DMS153 treated with DMSO at 0.1 percent for 48 hours (cell line): ENCODE measurements around the gene ESD.
A peak's percentile ranks its signal among the peaks of the same experiment; 100 is the strongest.
"Not testable (repeated sequence)": the region's sequence is repeated elsewhere in the genome, so short reads cannot be mapped to it uniquely, and the experiment has no call there.

Experiments
- DNase-seq: peaks from one replicate; lab custom pipeline; 2025; ENCODE audit not compliant: unreplicated experiment; lab: John Stamatoyannopoulos, UW

ESD gene

DNA sequence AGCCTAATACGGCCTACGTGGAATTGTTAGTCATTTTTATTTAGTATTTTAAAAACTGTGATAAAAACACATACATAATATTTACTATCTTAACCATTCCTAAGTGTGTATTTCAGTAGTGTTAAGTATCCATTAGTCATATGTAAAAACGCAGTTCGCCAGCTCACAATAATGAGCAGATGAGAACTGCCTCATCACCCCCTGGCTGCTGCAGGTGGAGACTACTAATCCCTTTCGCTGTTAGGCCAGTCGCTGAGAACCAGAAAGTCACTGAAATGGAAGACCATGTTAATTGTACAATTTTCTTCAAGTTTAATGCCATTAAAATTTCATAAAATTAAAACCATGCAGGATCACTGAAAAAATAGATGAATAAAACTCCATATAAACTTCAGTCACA is 1.6 kb downstream of the ESD start:
- no peak for DNase-seq

DNA sequence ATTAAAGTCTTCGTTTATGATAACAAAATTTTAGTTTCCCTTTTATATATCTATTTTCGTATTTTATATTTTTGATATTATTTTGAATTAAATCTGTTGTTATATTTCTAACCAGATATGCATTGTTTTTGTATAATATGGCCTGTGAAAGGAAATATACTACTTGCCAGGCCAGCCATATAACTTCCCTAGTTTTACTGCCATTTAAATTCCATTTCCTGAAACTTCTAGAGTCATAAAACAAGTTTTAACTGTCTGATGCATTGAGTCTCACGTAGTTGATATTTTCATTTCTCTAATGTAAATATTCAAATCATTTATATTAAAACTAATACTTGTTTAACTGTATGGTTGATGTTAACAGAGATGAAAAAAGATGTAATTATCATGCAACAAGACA is 13.5 kb downstream of the ESD start:
- DNase-seq = no peak

DNA sequence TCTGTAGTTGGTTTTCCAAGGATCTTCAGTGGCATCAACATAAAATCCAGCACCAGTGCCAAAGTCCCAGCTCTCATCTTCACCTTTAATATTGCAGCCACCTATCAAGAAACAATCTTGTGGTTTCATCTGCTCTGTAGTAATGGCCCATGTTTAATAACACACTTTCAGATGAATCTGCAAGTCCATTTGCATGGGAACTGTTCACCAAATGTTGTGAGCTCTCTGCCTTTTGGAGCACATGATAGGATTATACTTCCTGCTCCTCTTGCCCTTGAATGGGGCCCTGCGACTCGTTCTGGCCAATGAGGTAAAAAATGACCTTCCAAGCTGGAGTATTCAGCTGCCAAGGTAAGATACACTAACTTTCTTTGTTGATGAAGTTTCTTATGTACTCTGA is 14.3 kb downstream of the ESD start:
- DNase-seq = no peak

DNA sequence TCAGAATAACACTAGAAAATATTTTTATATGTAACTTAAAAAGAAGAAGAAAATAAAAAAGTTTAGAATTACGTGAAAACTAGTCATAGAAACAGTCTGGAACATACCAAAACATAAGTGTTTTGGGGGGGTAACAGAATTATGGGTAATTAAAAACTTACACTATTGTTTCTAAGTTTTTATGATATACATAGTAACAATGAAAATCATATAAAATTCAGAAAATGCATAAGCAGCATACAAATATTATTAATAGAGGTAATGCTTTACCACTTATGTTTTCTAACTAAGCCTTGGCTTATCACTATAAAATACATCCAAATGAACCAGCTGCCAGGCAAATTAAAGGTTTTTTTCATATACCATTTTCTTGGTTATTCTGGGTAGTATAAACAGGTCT is 14.9 kb downstream of the ESD start:
- DNase-seq = no peak

DNA sequence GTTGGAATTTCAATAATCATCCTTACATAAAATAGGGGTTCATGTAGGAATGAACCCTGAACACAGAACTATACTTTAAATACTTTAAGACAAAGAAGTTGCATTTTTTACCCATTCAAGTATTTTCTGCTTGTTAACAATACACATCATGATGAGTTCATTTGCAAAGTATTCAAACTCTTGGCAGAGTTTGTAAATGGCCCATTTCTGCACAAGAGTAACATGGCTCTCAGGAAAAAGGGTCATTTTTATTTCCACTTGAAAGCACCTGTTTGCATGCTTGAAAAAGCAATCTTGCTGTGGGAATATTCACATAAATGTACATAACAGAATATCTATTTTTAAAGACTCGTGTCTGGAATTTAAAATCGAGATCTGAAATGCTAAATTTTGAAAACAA is 18.1 kb downstream of the ESD start:
- no peak for DNase-seq

DNA sequence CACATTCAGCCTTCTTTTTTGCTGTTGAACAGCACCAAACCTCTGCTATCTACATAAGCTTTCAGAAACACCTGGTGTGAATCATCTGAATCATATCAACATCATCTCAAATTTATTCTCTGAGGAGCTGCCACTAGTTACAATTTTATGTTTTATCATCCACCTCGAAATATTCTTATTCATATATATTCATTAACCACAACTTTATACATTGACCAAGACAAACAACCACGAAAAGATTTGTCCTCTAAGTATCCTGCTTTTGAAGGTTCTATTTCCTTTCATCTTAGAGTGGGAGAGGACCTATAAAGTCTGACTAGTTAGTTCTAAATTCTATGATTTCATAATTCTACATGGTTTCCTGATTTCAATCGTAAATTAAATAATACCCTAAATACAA is 18.9 kb downstream of the ESD start:
- DNase-seq = no peak

DNA sequence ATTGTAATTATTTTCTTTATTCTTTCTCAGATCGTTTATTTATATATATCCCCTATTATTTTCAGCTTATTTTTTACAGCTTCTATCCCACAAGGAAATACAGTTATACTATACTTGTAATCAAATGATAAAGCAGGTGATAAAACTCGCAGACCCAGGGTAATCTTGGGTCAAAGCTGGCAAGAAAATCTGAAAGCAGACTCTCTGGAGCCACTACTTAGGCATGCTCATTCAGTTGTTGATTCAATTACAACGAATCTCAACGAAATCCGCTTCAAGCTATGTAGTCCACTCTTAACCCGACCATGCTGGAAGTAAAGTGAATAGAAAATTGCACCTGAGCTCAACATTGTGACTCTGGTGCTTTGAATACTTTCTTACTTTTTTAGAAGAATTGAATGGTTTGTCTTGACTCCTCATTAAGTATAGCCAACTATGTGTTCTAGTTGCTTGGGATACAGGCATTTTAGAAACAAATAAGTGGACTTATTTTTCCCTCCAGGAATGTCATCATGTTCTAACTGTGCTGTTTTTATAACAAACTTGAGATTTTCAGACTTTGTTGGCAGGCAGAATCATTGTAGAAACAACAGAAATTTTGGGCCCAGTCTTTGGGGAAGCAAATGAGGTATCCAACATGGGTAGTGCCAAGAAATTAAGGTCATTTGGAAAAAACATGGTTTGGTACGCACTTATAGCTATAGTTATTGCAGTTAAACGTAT is 21.4 kb downstream of the ESD start:
- DNase-seq = no peak

DNA sequence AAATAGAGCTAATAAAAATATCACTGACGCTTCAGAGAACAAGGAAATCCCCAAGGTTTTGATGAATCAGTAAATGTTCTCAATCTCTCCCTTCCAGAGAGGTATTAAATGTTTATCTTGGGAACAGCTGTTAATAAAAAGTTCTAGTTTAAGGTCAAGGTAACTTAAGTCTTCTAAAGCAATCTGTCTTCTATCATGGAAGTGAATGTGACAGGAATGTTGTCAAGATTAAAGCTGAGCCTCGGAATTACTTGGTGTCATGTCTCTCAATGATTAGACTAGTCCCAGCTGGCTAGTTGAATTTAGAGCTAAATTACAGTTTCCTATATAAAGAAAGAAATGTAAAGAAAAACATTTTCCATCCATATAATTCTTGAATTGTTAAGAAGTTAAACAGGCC is 23.4 kb downstream of the ESD start:
- no peak for DNase-seq

DNA sequence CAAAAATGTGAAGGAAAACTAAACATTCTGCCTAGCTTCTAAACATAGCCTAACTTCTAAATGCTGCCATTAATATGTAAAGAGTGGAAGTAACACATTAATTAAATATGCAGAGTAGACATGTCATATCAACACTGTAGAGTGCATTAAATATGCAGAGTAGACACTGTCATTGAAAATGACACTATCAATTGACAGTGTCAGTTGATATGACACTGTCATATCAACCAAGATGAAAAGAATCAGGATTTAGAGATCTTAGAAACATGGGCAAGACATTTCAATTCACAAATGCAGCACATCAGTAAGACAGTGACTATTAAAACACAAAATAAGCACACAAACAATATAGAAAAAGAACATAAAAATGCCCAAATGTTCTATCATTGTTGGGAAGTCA is 25.3 kb downstream of the ESD start:
- DNase-seq = no peak

DNA sequence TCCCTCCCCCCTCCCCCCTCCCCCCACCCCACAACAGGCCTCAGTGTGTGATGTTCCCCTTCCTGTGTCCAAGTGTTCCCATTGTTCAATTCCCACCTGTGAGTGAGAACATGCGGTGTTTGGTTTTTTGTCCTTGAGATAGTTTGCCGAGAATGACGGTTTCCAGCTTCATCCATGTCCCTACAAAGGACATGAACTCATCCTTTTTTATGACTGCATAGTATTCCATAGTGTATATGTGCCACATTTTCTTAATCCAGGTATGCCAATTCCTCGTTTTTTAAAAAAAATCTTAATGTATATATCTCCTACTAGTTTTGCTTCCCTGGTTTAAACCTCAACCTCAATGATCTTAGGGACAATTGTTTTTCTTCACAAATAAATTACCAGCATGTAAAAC is 27.0 kb downstream of the ESD start:
- not testable (repeated sequence) for DNase-seq

DNA sequence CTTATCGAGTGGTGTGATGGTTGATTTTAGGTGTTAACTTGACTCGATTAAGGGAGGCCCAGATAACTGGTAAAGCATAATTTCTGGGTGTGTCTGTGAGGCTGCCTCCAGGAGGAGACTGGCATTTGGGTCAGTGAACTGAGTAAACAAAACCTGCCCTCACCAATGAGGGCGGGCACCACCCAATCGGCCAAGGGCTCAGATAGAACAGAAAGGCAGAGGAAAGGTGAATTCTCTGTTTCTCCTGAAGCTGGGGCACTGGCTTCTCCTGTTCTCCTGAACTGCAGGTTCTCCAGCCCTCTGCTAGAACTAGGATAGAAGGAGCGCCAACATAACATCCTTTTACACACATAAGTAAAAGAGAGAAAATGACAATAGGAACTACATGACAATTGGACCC is 35.1 kb downstream of the ESD start:
- no peak for DNase-seq

DNA sequence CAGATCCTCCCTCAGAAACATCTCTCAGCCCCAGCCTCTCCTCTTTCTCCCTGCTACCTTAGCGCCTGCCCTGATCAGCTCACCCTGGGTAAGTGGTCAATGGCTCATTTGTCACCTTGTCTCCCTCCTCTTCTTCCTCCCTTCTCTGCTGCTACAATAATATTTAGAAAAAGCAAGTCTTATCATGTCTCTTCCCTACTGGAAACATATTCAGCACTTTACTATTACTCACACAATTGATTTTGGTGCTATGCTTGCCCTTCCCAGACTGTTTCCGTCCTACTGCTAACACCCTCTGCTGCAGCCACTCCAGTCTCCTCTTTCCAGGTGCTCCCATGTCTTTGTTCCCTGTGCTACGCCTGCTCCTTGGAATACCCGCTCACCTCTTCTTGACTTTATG is 35.8 kb downstream of the ESD start:
- DNase-seq = no peak

DNA sequence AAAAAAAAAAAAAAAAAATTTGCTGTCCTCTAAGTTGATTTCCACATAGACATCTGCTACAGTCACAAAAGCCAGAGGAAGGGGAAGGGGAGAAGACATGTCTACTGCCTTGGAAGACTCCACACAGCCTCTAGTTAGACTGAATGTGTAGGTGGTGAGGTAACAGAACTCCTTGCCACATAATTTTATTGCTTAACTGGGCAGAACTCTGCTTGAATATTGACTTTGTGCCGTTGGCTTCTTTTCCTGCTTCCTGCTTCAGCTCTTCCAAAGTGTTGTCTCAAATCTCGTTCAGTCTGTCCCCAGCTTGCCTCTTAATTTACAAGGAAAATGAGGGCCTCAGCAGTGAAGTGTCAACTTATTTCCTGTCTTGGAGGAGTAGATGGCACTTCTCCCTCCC is 37.1 kb downstream of the ESD start:
- no peak for DNase-seq

DNA sequence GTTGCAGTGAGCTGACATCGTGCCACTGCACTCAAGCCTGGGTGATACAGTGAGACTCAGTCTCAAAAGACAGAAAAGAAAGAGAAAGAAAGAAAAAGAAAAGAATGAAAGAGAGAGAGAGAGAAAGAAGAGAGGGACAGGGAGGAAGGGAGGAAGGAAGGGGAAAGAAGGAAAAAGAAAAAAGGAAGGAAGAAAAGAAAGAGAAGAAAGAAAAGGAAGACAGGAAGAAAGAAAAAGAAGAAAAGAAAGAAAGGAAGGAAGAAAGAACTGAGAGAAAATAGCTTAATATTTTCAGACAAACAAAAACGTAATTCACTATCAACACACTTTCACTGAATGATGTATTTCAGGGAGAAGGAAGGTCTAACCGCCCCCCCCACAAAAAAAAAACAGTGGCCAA is 39.3 kb downstream of the ESD start:
- no peak for DNase-seq

DNA sequence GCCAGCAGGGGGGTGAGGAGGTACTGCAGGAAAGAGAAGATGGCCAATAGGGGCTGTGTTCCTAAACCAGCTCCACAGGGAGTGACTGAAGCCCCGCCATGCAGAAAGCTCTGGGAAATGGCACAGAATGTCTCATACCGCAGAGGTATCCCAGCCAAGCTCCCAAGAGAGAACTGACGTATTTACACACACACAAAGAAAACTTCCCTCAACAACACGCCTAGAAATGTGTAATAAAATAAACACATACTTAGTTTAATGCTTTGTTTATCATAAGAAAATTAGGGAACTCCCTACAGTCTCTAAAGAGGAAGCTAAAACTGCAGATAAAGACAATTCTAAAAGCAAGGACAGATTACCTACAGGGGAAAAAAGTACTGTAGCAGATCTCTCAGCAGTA is 40.0 kb downstream of the ESD start:
- DNase-seq = no peak

DNA sequence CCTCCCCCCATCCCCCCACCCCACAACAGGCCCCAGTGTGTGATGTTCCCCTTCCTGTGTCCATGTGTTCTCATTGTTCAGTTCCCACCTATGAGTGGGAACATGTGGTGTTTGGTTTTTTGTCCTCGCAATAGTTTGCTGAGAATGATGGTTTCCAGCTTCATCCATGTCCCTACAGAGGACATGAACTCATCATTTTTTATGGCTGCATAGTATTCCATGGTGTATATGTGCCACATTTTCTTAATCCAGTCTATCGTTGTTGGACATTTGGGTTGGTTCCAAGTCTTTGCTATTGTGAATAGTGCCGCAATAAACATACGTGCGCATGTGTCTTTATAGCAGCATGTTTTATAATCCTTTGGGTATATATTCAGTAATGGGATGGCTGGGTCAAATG is 41.5 kb downstream of the ESD start:
- DNase-seq = not testable (repeated sequence)

DNA sequence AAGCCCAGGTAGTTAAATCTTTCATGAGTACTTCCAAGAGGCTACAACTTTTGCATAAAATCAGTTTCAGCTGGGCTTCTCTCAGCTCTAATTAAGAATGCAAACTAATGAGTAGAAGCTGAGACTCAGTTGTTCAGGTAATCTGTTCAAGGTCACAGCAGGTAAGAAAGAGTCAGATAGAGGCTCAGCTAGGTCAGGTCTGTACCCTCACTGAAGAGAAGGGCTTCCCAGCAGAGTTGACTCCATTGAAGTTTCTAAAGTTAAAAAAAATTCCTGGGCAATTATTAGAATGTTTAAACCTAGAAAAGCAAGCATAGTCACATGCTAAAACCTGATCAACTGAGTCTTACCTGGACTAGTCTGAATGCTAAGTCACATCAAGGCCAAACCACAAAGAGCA is 42.1 kb downstream of the ESD start:
- no peak for DNase-seq

DNA sequence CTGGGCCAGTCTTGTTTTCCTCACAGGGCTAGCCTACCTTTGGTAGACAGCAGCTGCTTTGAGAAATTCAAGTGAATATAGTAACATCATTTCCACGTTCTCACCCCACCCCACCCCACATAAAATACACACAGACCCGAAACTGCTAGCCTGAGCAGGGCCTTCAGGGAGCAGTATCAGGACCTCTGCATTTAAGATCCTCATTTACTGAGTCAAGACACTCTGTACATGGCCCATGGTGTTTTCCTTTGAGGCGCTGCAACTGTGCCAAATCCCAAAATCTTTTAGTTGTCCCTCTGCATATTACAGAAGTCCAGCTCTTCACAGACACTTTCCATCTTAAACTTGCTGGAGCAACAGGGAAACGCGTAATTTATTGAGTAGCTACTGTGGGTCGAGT is 43.0 kb downstream of the ESD start:
- no peak for DNase-seq

DNA sequence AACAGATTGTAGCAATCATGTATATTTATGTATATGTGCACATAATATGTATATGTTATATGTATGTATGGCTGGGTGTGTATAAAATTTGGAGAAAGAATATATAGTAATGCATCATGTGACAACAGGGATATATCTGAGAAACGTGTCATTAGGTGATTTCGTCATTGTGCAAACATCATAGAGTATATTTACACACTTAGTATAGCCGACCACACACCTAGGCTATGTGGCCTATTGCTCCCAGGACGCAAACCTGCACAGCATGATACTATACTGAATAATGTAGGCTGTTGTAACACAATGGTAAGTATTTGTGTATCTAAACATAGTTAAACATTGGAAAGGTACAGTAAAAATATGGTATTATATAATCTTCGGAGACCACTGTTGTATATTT is 43.8 kb downstream of the ESD start:
- peak; percentile 22 for DNase-seq

DNA sequence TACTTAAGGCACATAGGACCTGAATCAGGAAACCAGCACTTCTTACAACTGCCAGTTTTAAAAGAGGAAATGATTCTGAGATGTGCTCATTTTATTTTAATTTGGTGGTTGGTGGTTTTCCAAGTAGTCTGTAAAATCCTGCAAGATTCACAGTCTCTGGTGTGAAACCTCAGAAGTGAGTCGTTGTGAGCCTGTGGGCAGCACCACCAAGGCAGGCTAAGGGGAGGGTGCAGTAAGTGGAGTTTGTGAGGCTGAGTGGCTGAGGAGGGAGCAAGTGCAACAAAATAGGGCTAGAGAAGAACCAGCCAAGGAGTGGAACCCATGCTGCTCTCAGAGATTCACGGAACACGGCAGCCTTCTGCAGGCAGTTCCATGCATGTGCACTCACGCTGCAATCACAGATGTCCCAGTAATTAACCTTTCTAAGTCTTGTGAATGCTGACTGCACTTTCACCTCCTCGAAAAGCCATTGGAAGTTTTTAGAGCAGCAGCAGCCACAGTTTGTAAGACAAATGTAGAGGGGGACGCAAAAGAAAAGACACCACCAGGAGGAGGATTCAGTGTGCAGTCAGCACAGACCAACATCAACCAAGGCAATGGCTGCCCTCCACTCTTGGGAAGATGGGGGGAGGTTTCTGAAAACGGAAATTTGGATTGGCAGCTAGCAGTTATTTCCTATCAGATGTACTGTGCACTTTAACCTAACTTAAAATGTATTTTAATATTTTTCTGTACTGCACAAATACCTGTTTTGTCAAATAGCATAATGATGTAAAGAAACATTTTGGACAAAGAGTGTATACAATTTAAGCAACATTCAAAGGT is 44.9 kb downstream of the ESD start:
- no peak for DNase-seq

DNA sequence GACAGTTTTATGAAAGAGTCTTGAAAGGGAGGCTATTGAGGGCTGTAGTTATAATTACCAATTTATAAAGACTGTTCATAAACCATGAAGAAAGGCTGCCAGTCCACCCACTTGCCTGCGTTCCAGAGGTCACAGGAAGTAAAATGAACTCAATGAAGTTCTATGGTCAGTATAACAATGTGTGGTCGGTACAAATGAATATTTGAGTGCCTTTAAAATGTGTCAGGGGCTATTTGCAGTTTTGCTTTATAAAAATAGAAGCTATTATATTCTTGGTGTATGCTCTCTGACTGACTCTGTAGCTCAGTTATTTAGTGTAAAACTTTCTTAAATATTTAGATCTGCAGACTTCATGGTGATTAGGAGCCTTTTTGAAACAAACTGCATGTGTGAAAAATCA is 47.0 kb downstream of the ESD start:
- no peak for DNase-seq

DNA sequence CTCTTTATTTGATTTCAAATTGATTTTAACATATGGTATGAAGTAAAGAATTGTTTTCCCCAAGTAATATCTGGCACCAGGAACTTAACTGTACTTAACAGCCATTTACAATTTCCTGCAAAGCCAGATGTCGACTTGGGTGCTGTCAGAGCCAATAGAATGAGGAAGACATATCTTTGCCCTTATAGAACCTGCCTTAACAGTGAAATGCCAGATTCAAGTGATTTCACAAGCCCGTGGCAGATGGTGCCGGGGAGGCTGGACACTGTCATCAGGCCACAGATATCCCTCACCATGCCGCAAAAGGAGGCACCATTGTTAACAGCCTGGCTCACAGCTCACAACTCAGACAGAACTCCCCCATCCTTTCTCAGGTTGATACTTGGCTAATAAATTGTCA is 48.7 kb downstream of the ESD start:
- DNase-seq = no peak
